GM12891 (cell line): ENCODE data around the gene CDH4.

Source experiments
- PAX5 ChIP-seq: IDR thresholded peaks from 2 replicates; pipeline ENCODE4 v1.6.1; 2011; ENCODE audit warnings: low read length, moderate library complexity, mild to moderate bottlenecking; ENCODE audit not compliant: insufficient read depth, severe bottlenecking
- POLR2A ChIP-seq: IDR thresholded peaks from 2 replicates; pipeline ENCODE4 v1.6.1; 2011; ENCODE audit warnings: low read depth, low read length, control low read depth
- POLR2AphosphoS5 ChIP-seq: IDR thresholded peaks from 2 replicates; pipeline ENCODE4 v1.6.1; 2011; ENCODE audit warnings: low read depth, low read length, control low read depth
- POU2F2 ChIP-seq: IDR thresholded peaks from 2 replicates; pipeline ENCODE4 v1.6.1; 2011; ENCODE audit warnings: low read depth, mild to moderate bottlenecking, control low read depth, low read length, moderate library complexity
- SPI1 ChIP-seq: IDR thresholded peaks from 2 replicates; pipeline ENCODE4 v1.6.1; 2011; ENCODE audit warnings: low read depth, low read length, control low read depth
- TAF1 ChIP-seq: IDR thresholded peaks from 2 replicates; pipeline ENCODE4 v1.6.1; 2011; ENCODE audit warnings: low read depth, low read length, control low read depth

- TF ChIP-seq POLR2A (no peak), POLR2AphosphoS5 (no peak), SPI1 (no peak), TAF1 (no peak), POU2F2 (no peak), PAX5 (no peak)
Measured at GRCh38 chr20:61701401-61701800, 449.3 kb downstream of the CDH4 start.
